Endothelial cell (in vitro differentiated cells): ENCODE results near the gene PKN3. TPM values are rescaled to one million over a fixed set of nuclear protein-coding genes. Genes with fewer than 3 reads are reported as not detected.
"Not testable (repeated sequence)": the region's sequence is repeated elsewhere in the genome, so short reads cannot be mapped to it uniquely, and the experiment has no call there.

Source experiments
- DNase-seq: peaks from one replicate; pipeline ENCODE4 v3.0.0; 2021; ENCODE audit warnings: low spot score
- H3K27ac Mint-ChIP-seq: one replicate; pipeline ENCODE4 v1.8.0; 2021; ENCODE audit warnings: mixed read lengths, inconsistent platforms; ENCODE audit not compliant: unreplicated experiment
- H3K27me3 Mint-ChIP-seq: one replicate; pipeline ENCODE4 v1.8.0; 2021; ENCODE audit warnings: mild to moderate bottlenecking, moderate library complexity, mixed read lengths, inconsistent platforms; ENCODE audit not compliant: unreplicated experiment
- H3K36me3 Mint-ChIP-seq: one replicate; pipeline ENCODE4 v1.8.0; 2021; ENCODE audit warnings: mild to moderate bottlenecking, low read depth, mixed read lengths, inconsistent platforms; ENCODE audit not compliant: unreplicated experiment
- H3K4me1 Mint-ChIP-seq: one replicate; pipeline ENCODE4 v1.8.0; 2021; ENCODE audit warnings: mild to moderate bottlenecking, mixed read lengths, inconsistent platforms; ENCODE audit not compliant: unreplicated experiment
- H3K4me3 Mint-ChIP-seq: one replicate; pipeline ENCODE4 v1.8.0; 2021; ENCODE audit warnings: mild to moderate bottlenecking, mixed read lengths, inconsistent platforms; ENCODE audit not compliant: unreplicated experiment
- H3K9me3 Mint-ChIP-seq: one replicate; pipeline ENCODE4 v1.8.0; 2021; ENCODE audit warnings: mixed read lengths, inconsistent platforms; ENCODE audit not compliant: unreplicated experiment
- total RNA-seq: library from RNA; stranded (reverse); fragmentation: NEBNext Ultra II Directional; extraction: Animal tissue kit (Norgen Biotek cat#: 25700); gene quantifications from one replicate; pipeline ENCODE4 v1.2.1, GENCODE V29; 2021; ENCODE audit not compliant: unreplicated experiment
- TF ChIP-seq, protein P1 (sequence below): fragments of 200-600 bp; sonication (generic); IDR thresholded peaks from one replicate; pipeline ENCODE4 v1.5.0; 2021; ENCODE audit warnings: antibody characterized with exemption; ENCODE audit not compliant: unreplicated experiment

The PKN3 gene
- total RNA-seq, 1 donor from 2014 or later, result 14.7 TPM

DNA sequence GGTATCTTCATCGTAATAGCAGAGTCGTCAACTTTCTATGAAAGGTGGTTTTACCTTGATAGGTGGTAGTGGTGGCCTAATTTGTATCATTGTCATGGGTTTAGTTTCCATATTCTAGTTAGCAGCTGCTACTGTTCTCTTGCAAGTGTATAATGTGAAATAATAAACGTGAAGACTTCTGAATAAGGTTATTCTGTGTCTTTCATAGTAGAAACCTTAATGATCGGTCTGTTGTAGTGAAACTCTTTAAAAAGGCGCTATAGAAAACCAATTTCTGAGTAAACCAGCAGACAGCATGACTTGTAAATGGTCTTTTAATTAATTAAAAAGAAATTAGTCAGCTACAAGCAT lies 11.6 kb upstream of the PKN3 start:
- Mint-ChIP-seq H3K9me3 (no peaks in the 10 kb centered on the region), H3K27me3 (peaks cover 5% of the 10 kb centered on the region), H3K27ac (peak overlapping the region; percentile 97), H3K36me3 (peaks cover 24% of the 10 kb centered on the region), H3K4me3 (peak overlapping the region; percentile 100), H3K4me1 (peaks cover 27% of the 10 kb centered on the region)
- DNase-seq, result no peak
- TF ChIP-seq, protein P1, sequence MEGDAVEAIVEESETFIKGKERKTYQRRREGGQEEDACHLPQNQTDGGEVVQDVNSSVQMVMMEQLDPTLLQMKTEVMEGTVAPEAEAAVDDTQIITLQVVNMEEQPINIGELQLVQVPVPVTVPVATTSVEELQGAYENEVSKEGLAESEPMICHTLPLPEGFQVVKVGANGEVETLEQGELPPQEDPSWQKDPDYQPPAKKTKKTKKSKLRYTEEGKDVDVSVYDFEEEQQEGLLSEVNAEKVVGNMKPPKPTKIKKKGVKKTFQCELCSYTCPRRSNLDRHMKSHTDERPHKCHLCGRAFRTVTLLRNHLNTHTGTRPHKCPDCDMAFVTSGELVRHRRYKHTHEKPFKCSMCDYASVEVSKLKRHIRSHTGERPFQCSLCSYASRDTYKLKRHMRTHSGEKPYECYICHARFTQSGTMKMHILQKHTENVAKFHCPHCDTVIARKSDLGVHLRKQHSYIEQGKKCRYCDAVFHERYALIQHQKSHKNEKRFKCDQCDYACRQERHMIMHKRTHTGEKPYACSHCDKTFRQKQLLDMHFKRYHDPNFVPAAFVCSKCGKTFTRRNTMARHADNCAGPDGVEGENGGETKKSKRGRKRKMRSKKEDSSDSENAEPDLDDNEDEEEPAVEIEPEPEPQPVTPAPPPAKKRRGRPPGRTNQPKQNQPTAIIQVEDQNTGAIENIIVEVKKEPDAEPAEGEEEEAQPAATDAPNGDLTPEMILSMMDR, result no peak

DNA sequence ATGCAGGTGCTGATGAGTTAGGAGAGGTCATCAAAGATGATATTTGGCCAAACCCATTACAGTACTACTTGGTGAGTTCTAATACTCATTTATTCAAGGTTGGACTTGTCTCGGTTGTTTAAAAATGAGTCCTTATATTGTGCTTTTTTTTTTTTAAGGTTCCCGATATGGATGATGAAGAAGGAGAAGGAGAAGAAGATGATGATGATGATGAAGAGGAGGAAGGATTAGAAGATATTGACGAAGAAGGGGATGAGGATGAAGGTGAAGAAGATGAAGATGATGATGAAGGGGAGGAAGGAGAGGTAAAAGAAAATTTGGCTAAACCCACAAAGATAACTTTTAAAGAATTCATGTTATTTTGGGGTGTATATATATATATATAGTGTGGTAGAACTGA lies 8.6 kb upstream of the PKN3 start:
- Mint-ChIP-seq H3K4me1 (peaks cover 15% of the 10 kb centered on the region), H3K4me3 (peak overlapping the region; percentile 73), H3K36me3 (peaks cover 29% of the 10 kb centered on the region), H3K27ac (peak overlapping the region; percentile 43)
- H3K27me3 Mint-ChIP-seq, DNase-seq, H3K9me3 Mint-ChIP-seq: not testable (repeated sequence)

DNA sequence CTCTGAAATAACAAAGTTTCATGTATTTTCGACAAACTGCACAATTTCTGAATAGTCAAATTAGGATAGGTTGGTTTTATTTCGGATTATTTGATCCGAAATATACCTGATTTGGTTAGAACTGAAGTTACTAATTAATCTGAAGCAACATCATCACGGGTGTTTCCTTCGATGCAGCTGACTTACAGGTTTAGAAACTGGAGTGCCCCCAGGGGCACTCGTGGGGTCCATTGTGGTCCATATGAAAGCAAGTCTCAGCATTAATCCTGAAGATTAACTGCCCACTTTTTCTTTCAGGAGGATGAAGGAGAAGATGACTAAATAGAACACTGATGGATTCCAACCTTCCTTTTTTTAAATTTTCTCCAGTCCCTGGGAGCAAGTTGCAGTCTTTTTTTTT lies 8.0 kb upstream of the PKN3 start:
- no peak for DNase-seq
- no peak overlapping the region for H3K4me3 Mint-ChIP-seq
- H3K4me1 Mint-ChIP-seq, result peaks cover 15% of the 10 kb centered on the region
- peaks cover 4% of the 10 kb centered on the region for H3K27me3 Mint-ChIP-seq
- H3K9me3 Mint-ChIP-seq, result no peaks in the 10 kb centered on the region
- H3K27ac Mint-ChIP-seq, result no peak overlapping the region
- peaks cover 29% of the 10 kb centered on the region for H3K36me3 Mint-ChIP-seq
- TF ChIP-seq, protein P1, result no peak

DNA sequence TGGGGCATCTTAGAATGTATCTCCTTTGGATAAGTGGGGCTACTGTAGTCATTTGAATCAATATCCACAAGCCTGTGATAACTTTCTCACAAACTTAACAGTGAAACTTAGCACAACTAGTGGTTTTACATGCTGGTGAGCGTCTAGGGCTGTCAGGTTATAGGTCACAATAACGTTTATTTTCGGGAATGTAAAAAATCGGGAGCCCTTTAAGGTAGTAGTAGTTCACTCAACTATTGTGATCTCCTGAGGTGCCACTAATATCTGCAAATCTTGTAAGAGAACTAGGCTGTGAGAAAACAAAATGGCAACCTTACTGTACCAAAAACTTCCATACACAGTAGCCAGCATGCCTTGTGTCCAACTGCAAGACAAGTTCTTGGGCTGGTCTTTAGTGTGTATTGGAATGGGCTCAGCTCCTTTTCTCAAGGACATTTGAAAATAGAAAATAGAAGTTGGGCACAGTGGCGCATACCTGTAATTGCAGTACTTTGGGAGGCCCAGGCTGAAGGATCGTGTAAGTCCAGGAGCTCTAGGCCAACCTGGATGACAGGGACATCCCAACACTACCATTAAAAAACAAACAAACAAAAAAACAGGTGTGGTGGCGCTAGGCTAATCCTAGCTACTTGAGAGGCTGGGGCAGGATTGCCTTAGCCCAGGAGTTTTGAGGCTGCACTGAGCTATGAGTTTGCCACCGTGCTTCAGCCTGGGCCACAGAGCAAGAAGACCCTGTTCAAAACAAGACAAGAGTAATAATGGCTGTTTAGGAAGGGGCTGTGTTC lies 5.2 kb upstream of the PKN3 start:
- H3K4me1 Mint-ChIP-seq, result no peaks in the 10 kb centered on the region
- peaks cover 2% of the 10 kb centered on the region for H3K27me3 Mint-ChIP-seq
- no peaks in the 10 kb centered on the region for H3K9me3 Mint-ChIP-seq
- TF ChIP-seq, protein P1, result no peak
- no peak overlapping the region for H3K4me3 Mint-ChIP-seq
- no peak for DNase-seq
- H3K36me3 Mint-ChIP-seq, result peaks cover 17% of the 10 kb centered on the region
- no peak overlapping the region for H3K27ac Mint-ChIP-seq

DNA sequence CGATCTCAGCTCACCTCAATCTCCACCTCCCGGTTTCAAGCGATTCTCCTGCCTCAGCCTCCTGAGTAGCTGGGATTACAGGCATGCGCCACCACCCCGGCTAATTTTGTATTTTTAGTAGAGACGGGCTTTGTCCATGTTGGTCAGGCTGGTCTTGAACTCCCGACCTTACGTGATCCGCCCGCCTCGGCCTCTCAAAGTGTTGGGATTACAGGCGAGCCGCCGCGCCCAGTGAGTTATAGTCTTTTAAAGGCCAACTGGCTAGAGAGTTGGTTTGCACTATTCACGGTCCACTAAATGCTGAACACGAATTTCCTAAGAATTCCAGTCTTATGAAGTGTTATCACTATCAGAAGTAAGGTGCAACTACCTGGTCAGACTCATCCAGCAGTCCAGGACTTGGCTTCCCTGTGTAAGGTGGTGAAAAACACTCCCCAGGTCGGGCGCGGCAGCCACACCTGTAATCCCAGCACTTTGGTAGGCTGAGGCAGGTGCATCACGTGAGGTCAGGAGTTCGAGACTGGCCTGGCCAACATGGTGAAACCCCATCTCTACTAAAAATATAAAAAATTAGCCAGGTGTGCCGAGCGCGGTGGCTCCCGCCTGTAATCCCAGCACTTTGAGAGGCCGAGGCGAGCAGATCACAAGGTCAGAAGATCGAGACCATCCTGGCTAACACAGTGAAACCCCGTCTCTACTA lies 3.1 kb upstream of the PKN3 start:
- H3K4me3 Mint-ChIP-seq, H3K4me1 Mint-ChIP-seq, H3K9me3 Mint-ChIP-seq, DNase-seq, H3K27me3 Mint-ChIP-seq, H3K27ac Mint-ChIP-seq, H3K36me3 Mint-ChIP-seq: not testable (repeated sequence)

DNA sequence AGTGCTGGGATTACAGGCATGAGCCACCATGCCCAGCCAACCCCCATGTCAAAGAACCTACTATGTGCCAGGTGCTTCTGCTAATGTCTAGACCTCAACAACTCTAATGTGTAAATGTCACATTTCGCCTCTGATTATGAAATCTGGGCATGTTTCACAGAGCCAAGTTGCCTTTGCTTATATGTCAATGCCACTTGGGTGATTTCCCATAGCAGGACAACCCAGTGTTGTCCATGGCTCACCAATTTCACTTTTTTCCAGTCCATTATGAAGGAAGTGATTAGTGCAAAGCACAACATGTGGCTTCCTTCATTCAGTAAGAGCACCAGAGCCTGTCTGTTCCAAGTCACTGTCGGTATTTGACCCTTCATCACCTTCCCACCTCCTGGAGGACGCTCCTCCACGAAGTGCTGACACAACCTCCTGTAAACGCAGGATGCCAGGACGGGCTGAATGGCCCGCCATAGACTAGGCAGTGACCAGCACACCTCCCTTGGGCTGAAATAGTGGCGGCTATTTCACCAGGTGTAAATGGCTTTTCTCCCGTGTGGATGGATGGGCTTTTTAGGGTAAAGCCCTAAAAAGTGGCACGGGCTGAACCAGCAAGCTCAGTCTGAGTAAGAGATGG lies 962 bp upstream of the PKN3 start:
- Mint-ChIP-seq H3K36me3 (peaks cover under 1% of the 10 kb centered on the region), H3K27me3 (peaks cover 3% of the 10 kb centered on the region), H3K4me3 (peak overlapping the region; percentile 86), H3K4me1 (no peaks in the 10 kb centered on the region), H3K27ac (no peak overlapping the region), H3K9me3 (no peaks in the 10 kb centered on the region)
- TF ChIP-seq, protein P1, result no peak
- DNase-seq, result no peak
